ENCODE data around the gene BDNF. TPM values are rescaled to one million over a fixed set of nuclear protein-coding genes. Genes with fewer than 3 reads are reported as not detected.
"Not testable (repeated sequence)": the region's sequence is repeated elsewhere in the genome, so short reads cannot be mapped to it uniquely, and the experiment has no call there.

BDNF gene
- total RNA-seq, 3 donors from 2014 or later: 0.25 to 0.31 TPM; not detected in 1

- no peak for DNase-seq
- no peak for TF ChIP-seq CTCF (IDR thresholded peaks at IDR 0.05)
- no peaks in the 10 kb centered on the region for H3K36me3 ChIP-seq (ENCODE audit: low read depth)
- no peak overlapping the region for H3K4me3 ChIP-seq
- H3K9me3 ChIP-seq: no peaks in the 10 kb centered on the region
- no peaks in the 10 kb centered on the region for H3K4me1 ChIP-seq (ENCODE audit: low read depth)
- intact Hi-C loops (cut with DNase I, micrococcal nuclease): no loop called here
- no peak for ATAC-seq
Observed at GRCh38 chr11:27678242-27678641, 22.0 kb downstream of the BDNF start.

- Histone ChIP-seq H3K36me3 (ENCODE audit: low read depth) (no peaks in the 10 kb centered on the region), H3K9me3 (no peaks in the 10 kb centered on the region), H3K4me1 (ENCODE audit: low read depth) (no peaks in the 10 kb centered on the region), H3K4me3 (no peak overlapping the region)
- intact Hi-C loops (cut with DNase I, micrococcal nuclease): no loop called here
- no peak for TF ChIP-seq CTCF (IDR thresholded peaks at IDR 0.05)
- no peak for ATAC-seq
- DNase-seq: no peak
Observed at GRCh38 chr11:27677108-27677507, 23.1 kb downstream of the BDNF start.

GRCh38 chr11:27673979-27674663 is 26.1 kb downstream of the BDNF start:
- Histone ChIP-seq H3K9me3 (no peaks in the 10 kb centered on the region), H3K4me1 (ENCODE audit: low read depth) (no peaks in the 10 kb centered on the region), H3K36me3 (ENCODE audit: low read depth) (no peaks in the 10 kb centered on the region), H3K4me3 (no peak overlapping the region)
- TF ChIP-seq CTCF (IDR thresholded peaks at IDR 0.05): no peak
- ATAC-seq: no peak
- no peak for DNase-seq
- intact Hi-C loops (cut with DNase I, micrococcal nuclease): no loop called here

- Histone ChIP-seq H3K4me3 (no peak overlapping the region), H3K9me3 (no peaks in the 10 kb centered on the region), H3K36me3 (ENCODE audit: low read depth) (no peaks in the 10 kb centered on the region), H3K4me1 (ENCODE audit: low read depth) (no peaks in the 10 kb centered on the region)
- intact Hi-C loops (cut with DNase I, micrococcal nuclease): no loop called here
- ATAC-seq: no peak
- no peak for DNase-seq
- TF ChIP-seq CTCF (IDR thresholded peaks at IDR 0.05): no peak
Observed at GRCh38 chr11:27672836-27673464, 27.3 kb downstream of the BDNF start.

- ATAC-seq; H3K36me3 ChIP-seq (ENCODE audit: low read depth); H3K4me1 ChIP-seq (ENCODE audit: low read depth); intact Hi-C loops (cut with DNase I, micrococcal nuclease); H3K9me3 ChIP-seq; DNase-seq; H3K4me3 ChIP-seq: not testable (repeated sequence)
Observed at GRCh38 chr11:27665508-27666101, 34.6 kb downstream of the BDNF start.

GRCh38 chr11:27663326-27663725 is 36.9 kb downstream of the BDNF start:
- TF ChIP-seq CTCF (IDR thresholded peaks at IDR 0.05): no peak
- Histone ChIP-seq H3K4me3 (no peak overlapping the region), H3K9me3 (no peaks in the 10 kb centered on the region), H3K4me1 (ENCODE audit: low read depth) (no peaks in the 10 kb centered on the region), H3K36me3 (ENCODE audit: low read depth) (no peaks in the 10 kb centered on the region)
- intact Hi-C loops (cut with DNase I, micrococcal nuclease): no loop called here
- no peak for DNase-seq
- no peak for ATAC-seq

All from mucosa of descending colon (tissue), 3 donors.